LNCAP (cell line): ENCODE data around the gene POLR2E.

Experiments
- CTCF ChIP-seq: fragments of 450-650 bp; IDR thresholded peaks from 2 replicates; pipeline ENCODE4 v1.5.1; 2017; ENCODE audit warnings: mild to moderate bottlenecking

Gene POLR2E

DNA sequence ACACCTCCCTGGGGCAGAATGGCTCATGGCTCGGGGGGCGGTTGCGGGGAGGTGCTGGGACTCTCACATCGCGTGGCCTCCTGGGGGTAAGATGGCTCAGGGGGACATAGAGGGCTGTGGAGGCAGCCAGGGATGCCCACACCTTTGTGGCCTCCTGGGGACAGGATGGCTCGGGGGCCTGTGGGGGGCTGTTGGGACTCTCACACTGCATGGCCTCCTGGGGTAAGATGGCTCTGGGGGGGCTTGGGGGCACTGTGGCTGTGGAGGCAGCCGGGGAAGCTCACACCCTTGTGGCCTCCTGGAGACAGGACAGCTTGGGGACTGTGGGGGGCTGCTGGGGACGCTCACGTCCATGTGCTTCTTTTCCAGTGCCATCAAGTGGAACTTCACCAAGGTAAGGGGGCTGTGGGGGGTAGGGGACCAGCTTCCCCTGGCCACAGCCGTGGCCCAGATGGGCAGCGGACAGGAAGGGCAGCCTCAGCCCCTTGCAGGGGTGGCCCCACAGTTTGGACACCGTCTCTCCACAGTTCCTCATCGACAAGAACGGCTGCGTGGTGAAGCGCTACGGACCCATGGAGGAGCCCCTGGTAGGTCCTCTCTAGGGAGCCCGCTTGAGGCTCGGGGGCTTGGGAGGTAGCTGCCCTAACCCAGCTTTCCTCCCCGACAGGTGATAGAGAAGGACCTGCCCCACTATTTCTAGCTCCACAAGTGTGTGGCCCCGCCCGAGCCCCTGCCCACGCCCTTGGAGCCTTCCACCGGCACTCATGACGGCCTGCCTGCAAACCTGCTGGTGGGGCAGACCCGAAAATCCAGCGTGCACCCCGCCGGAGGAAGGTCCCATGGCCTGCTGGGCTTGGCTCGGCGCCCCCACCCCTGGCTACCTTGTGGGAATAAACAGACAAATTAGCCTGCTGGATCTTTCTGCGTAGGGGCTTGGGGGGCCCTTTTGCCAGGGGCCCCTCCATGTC is 11.0 kb upstream of the POLR2E start:
- TF ChIP-seq CTCF, result no peak

DNA sequence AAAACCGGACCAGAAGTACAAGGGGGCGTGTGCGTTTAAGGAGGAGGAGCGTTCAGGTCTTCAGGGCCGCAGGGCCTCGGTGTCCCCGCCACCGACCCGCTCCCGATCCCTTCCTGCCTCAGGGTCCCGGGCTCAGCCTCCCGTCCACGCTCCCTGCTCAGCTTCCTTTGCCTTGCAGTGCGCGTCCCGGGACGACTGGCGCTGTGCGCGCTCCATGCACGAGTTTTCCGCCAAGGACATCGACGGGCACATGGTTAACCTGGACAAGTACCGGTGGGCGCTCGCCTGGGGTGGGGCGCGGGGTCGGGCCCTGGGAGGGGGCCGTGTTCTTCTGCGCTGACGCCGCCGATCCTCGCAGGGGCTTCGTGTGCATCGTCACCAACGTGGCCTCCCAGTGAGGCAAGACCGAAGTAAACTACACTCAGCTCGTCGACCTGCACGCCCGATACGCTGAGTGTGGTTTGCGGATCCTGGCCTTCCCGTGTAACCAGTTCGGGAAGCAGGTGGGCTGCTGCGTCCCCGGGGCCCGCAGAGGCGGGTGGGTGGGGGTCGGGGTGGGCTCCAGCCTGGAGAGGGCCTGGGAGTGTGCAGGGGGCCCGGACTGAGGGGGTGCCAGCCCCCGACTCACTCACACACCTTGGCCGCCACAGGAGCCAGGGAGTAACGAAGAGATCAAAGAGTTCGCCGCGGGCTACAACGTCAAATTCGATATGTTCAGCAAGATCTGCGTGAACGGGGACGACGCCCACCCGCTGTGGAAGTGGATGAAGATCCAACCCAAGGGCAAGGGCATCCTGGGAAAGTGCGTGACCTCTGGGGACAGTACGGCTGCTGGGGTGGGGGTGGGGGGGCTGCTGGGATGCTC is 10.1 kb upstream of the POLR2E start:
- no peak for TF ChIP-seq CTCF

- no peak for TF ChIP-seq CTCF
Measured at GRCh38 chr19:1104311-1105007, 9.3 kb upstream of the POLR2E start.

GRCh38 chr19:1103708-1104310 is 8.6 kb upstream of the POLR2E start, which contains the start of gene GPX4:
Gene GPX4 (plus strand): TSS chr19:1103994. CDS start chr19:1104044, 50 bp downstream.
- no peak for TF ChIP-seq CTCF

DNA sequence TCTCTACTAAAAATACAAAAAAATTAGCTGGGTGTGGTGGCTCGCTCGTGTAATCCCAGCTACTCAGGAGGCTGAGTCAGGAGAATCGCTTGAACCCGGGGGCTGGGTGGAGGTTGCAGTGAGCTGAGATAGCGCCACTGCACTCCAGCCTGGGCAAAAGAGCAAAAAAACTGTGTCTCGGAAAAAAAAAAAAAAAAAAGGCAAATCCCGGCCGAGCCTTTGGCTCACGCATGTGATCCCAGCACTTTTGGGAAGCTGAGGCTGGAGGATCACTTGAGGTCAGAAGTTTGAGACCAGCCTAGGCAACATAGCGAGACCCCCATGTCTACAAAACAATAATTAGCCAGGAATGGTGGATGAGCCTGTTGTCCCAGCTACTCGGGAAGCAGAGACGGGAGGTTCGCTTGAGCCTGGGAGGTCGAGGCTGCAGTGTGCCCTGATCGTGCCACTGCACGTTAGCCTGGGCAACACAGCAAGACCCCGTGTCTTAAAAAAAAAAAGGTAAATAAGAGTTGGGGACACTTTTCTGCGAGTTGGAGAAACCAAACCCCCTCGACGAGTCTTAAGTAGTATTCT is 8.0 kb upstream of the POLR2E start:
- no peak for TF ChIP-seq CTCF

- TF ChIP-seq CTCF, result no peak
Measured at GRCh38 chr19:1102407-1103131, 7.4 kb upstream of the POLR2E start.
